OCI-LY7 (cell line): ENCODE data around the gene AHSA1. TPM values are rescaled to one million over a fixed set of nuclear protein-coding genes. Genes with fewer than 3 reads are reported as not detected.

Experiments
- BruUV-seq: library from RNA; stranded (reverse); fragments of 400-500 nt; replicated peaks from 2 replicates; lab custom pipeline; 2021; lab: Mats Ljungman, UMichigan
- CTCF ChIA-PET: fragments of 300-600 bp; sonication (Branson Sonifier 250); formaldehyde crosslinking; loops from one replicate; lab custom pipeline; 2022; ENCODE audit warnings: antibody characterized with exemption; ENCODE audit not compliant: unreplicated experiment; lab: Charles Lee
- POLR2A ChIA-PET: fragments of 300-600 bp; sonication (Branson Sonifier 250); formaldehyde crosslinking; loops from one replicate; lab custom pipeline; 2022; ENCODE audit warnings: antibody characterized with exemption; lab: Charles Lee
- DNase-seq: peaks from one replicate; pipeline ENCODE4 v3.0.0-alpha.2; 2015; ENCODE audit warnings: low spot score
- H2AFZ ChIP-seq: fragments of 200-600 bp; sonication (generic), shearing (Covaris generic); 2 replicates; pipeline ENCODE4 v1.6.1; 2014; ENCODE audit warnings: mild to moderate bottlenecking, antibody characterized with exemption, low read length, moderate library complexity
- H3K27ac ChIP-seq: fragments of 200-600 bp; sonication (generic); 2 replicates; pipeline ENCODE4 v1.5.1; 2014; ENCODE audit warnings: mixed run types, low read depth, mild to moderate bottlenecking, moderate library complexity, low read length, inconsistent platforms; ENCODE audit not compliant: poor library complexity, severe bottlenecking
- H3K36me3 ChIP-seq: fragments of 200-600 bp; sonication (generic); 2 replicates; pipeline ENCODE4 v1.6.1; 2014; ENCODE audit warnings: mild to moderate bottlenecking, antibody characterized with exemption, low read length, moderate library complexity, mixed read lengths; ENCODE audit not compliant: insufficient read depth
- H3K4me1 ChIP-seq: fragments of 200-600 bp; sonication (generic); 2 replicates; pipeline ENCODE4 v1.5.1; 2014; ENCODE audit warnings: mild to moderate bottlenecking, low read length; ENCODE audit not compliant: insufficient read depth, poor library complexity, severe bottlenecking
- H3K4me2 ChIP-seq: fragments of 200-600 bp; sonication (generic); 2 replicates; pipeline ENCODE4 v1.6.1; 2014; ENCODE audit warnings: mild to moderate bottlenecking, low read length
- H3K4me3 ChIP-seq: fragments of 200-600 bp; sonication (generic); 2 replicates; pipeline ENCODE4 v1.5.1; 2014; ENCODE audit warnings: mild to moderate bottlenecking, low read depth, low read length; ENCODE audit not compliant: poor library complexity, severe bottlenecking
- H3K79me2 ChIP-seq: fragments of 200-600 bp; sonication (generic); 2 replicates; pipeline ENCODE4 v1.6.1; 2016; ENCODE audit warnings: low read depth, mild to moderate bottlenecking, low read length, moderate library complexity, mixed read lengths; ENCODE audit not compliant: insufficient read depth
- H3K9me2 ChIP-seq: fragments of 200-600 bp; sonication (generic); 2 replicates; pipeline ENCODE4 v1.6.1; 2016; ENCODE audit warnings: mild to moderate bottlenecking, low read length, mixed read lengths; ENCODE audit not compliant: insufficient read depth
- H3K9me3 ChIP-seq: fragments of 200-600 bp; sonication (generic); 2 replicates; pipeline ENCODE4 v1.6.1; 2014; ENCODE audit warnings: mild to moderate bottlenecking, mixed run types, low read length, mixed read lengths
- H4K20me1 ChIP-seq: fragments of 200-600 bp; sonication (generic); 2 replicates; pipeline ENCODE4 v1.6.1; 2014; ENCODE audit warnings: mild to moderate bottlenecking, antibody characterized with exemption, low read length, moderate library complexity, mixed read lengths; ENCODE audit not compliant: insufficient read depth
- CTCF ChIP-seq: fragments of 200-600 bp; sonication (generic); conservative IDR thresholded peaks from 2 replicates; pipeline ENCODE4 v1.5.1; 2014; ENCODE audit warnings: mild to moderate bottlenecking, antibody characterized with exemption, low read length, moderate library complexity, mixed read lengths
- EZH2phosphoT487 ChIP-seq: fragments of 200-600 bp; sonication (generic); IDR thresholded peaks from 2 replicates; pipeline ENCODE4 v1.6.1; 2018; ENCODE audit warnings: low read depth, borderline replicate concordance, mild to moderate bottlenecking, mixed run types, antibody characterized with exemption, low read length, moderate library complexity, mixed read lengths
- intact Hi-C: fragments of 100-400 bp; cut with micrococcal nuclease; formaldehyde crosslinking; loops from one replicate; pipeline ENCODE4 v1.10.0; 2022; ENCODE audit not compliant: unreplicated experiment
- total RNA-seq, 2 experiments: library from RNA; depleted of rRNA in 1 of 2; stranded (reverse); fragments of >200 nt in 1 of 2; shearing (Covaris generic) in 1 of 2; gene quantifications; 2 replicates each; pipeline ENCODE4 v1.2.3, GENCODE V29; 2014 to 2022

Gene AHSA1
- total RNA-seq, 2 experiments from 2014 or later, result 182 to 269 TPM

GRCh38 chr14:77491056-77491455 lies 33.2 kb downstream of the AHSA1 start:
- Histone ChIP-seq H3K9me2 (no peaks in the 10 kb centered on the region), H3K4me3 (no peak overlapping the region), H2AFZ (no peak overlapping the region), H3K27ac (no peak overlapping the region), H3K36me3 (no peaks in the 10 kb centered on the region), H4K20me1 (no peaks in the 10 kb centered on the region), H3K4me1 (no peaks in the 10 kb centered on the region), H3K79me2 (no peaks in the 10 kb centered on the region), H3K9me3 (no peaks in the 10 kb centered on the region), H3K4me2 (no peak overlapping the region)
- ChIA-PET CTCF (no interaction called here), POLR2A (no interaction called here)
- intact Hi-C loops, result no loop called here
- no TSS peak for BruUV-seq
- no peak for TF ChIP-seq EZH2phosphoT487
- TF ChIP-seq CTCF, result no peak
- no peak for DNase-seq

GRCh38 chr14:77495334-77495733 lies 37.4 kb downstream of the AHSA1 start:
- no peak for DNase-seq
- no peaks in the 10 kb centered on the region for H3K9me3 ChIP-seq
- ChIA-PET CTCF (interaction anchor here (0.7 kb wide), 1 partner anchor 48 kb away, joined by 4 read pairs; no protein-coding TSS in a partner anchor), POLR2A (interaction anchor here (0.6 kb wide), 1 partner anchor 474 kb away, joined by 3 read pairs; no protein-coding TSS in a partner anchor)
- H3K4me2 ChIP-seq, result no peak overlapping the region
- H4K20me1 ChIP-seq, result no peaks in the 10 kb centered on the region
- no peak for TF ChIP-seq EZH2phosphoT487
- no peak for TF ChIP-seq CTCF
- H3K36me3 ChIP-seq, result no peaks in the 10 kb centered on the region
- no peak overlapping the region for H2AFZ ChIP-seq
- no peak overlapping the region for H3K4me3 ChIP-seq
- H3K4me1 ChIP-seq, result peaks cover 15% of the 10 kb centered on the region
- BruUV-seq, result no TSS peak
- no peak overlapping the region for H3K27ac ChIP-seq
- no peaks in the 10 kb centered on the region for H3K79me2 ChIP-seq
- intact Hi-C loops, result no loop called here
- H3K9me2 ChIP-seq, result no peaks in the 10 kb centered on the region

GRCh38 chr14:77498120-77498979 lies 40.5 kb downstream of the AHSA1 start, which contains the start of gene ISM2:
Gene ISM2 (minus strand): TSS chr14:77498816. CDS start chr14:77498793, 23 bp downstream.
- POLR2A ChIA-PET, result no interaction called here
- Histone ChIP-seq H3K79me2 (no peaks in the 10 kb centered on the region), H4K20me1 (no peaks in the 10 kb centered on the region), H3K27ac (no peak within 1 kb of the TSS), H3K9me3 (no peaks in the 10 kb centered on the region), H3K9me2 (no peaks in the 10 kb centered on the region), H3K4me2 (peak within 1 kb of the TSS; percentile 54; the same call in 1 of the 2 replicates), H3K4me3 (peak within 1 kb of the TSS; percentile 22), H3K36me3 (no peaks in the 10 kb centered on the region), H2AFZ (no peak within 1 kb of the TSS), H3K4me1 (peaks cover 15% of the 10 kb centered on the region)
- CTCF ChIA-PET, result no interaction called here
- no peak for DNase-seq
- no TSS peak for BruUV-seq
- TF ChIP-seq CTCF (no peak), EZH2phosphoT487 (no peak)
- intact Hi-C loops, result no loop called here
